ENCODE measurements around the gene ZBTB4.

ZBTB4 gene

GRCh38 chr17:7410634-7411426 is 68.6 kb downstream of the ZBTB4 start:
- DNase-seq = no peak
- no peak overlapping the region for H2BK120ac ChIP-seq (ENCODE audit: low read depth, low read length)
- no peak overlapping the region for H4K91ac ChIP-seq (ENCODE audit: low read length)
- H3K4ac ChIP-seq (ENCODE audit: low read depth in 1 of 2, low read length in 2 of 2) = no peak overlapping the region
- H3K9me3 ChIP-seq (ENCODE audit: control insufficient read depth, low read length) = no peaks in the 10 kb centered on the region
- peaks cover 20% of the 10 kb centered on the region for H3K79me1 ChIP-seq (replicated peaks; ENCODE audit: low read length, poor library complexity, severe bottlenecking)
- no peak overlapping the region for H3K9ac ChIP-seq (ENCODE audit: low read length)
- no peak overlapping the region for H3K27ac ChIP-seq (ENCODE audit: low read length, poor library complexity, severe bottlenecking)
- no peaks in the 10 kb centered on the region for H3K27me3 ChIP-seq (ENCODE audit: control insufficient read depth in 1 of 2, insufficient read depth in 1 of 2, low read length in 2 of 2)
- no peak overlapping the region for H4K8ac ChIP-seq (ENCODE audit: low read length)
- H2BK5ac ChIP-seq (ENCODE audit: low read depth, low read length, poor library complexity, severe bottlenecking) = no peak overlapping the region
- H2BK15ac ChIP-seq (ENCODE audit: low read depth, poor library complexity, severe bottlenecking) = no peak overlapping the region
- WGBS = 96% methylated on average over 22 of the region's 25 CpGs
- no peak overlapping the region for H3K4me2 ChIP-seq (ENCODE audit: low read length, poor library complexity, severe bottlenecking)
- peaks cover 15% of the 10 kb centered on the region for H3K4me1 ChIP-seq (ENCODE audit: control insufficient read depth, insufficient read depth, low read depth, low read length)
- H3K18ac ChIP-seq (ENCODE audit: low read depth in 1 of 2, low read length in 2 of 2) = no peak overlapping the region
- H2AFZ ChIP-seq (ENCODE audit: low read depth, low read length) = no peak overlapping the region
- H2BK12ac ChIP-seq (ENCODE audit: low read length in 2 of 2) = no peak overlapping the region
- H2AK5ac ChIP-seq (ENCODE audit: low read length, severe bottlenecking) = no peak overlapping the region
- no peak overlapping the region for H3K4me3 ChIP-seq (ENCODE audit: insufficient read depth in 1 of 2, low read depth in 1 of 2, low read length in 2 of 2)
- H3K36me3 ChIP-seq (ENCODE audit: control insufficient read depth in 1 of 2, insufficient read depth in 2 of 2, low read depth in 1 of 2, low read length in 2 of 2) = peaks cover 40 to 57% of the 10 kb centered on the region in 2 experiments
- no peak overlapping the region for H3K23ac ChIP-seq (ENCODE audit: low read length in 2 of 2)
- no peak overlapping the region for H3K14ac ChIP-seq (ENCODE audit: low read length in 2 of 2)

- Histone ChIP-seq H3K23ac (ENCODE audit: low read length in 2 of 2) (no peak overlapping the region), H2BK120ac (ENCODE audit: low read depth, low read length) (no peak overlapping the region), H3K14ac (ENCODE audit: low read length in 2 of 2) (no peak overlapping the region), H3K4me1 (ENCODE audit: control insufficient read depth, insufficient read depth, low read depth, low read length) (peaks cover 18% of the 10 kb centered on the region), H3K4ac (ENCODE audit: low read depth in 1 of 2, low read length in 2 of 2) (no peak overlapping the region), H3K18ac (ENCODE audit: low read depth in 1 of 2, low read length in 2 of 2) (no peak overlapping the region), H2BK15ac (ENCODE audit: low read depth, poor library complexity, severe bottlenecking) (no peak overlapping the region), H3K4me2 (ENCODE audit: low read length, poor library complexity, severe bottlenecking) (no peak overlapping the region), H4K91ac (ENCODE audit: low read length) (no peak overlapping the region), H3K79me1 (replicated peaks; ENCODE audit: low read length, poor library complexity, severe bottlenecking) (peaks cover 23% of the 10 kb centered on the region), H2BK5ac (ENCODE audit: low read depth, low read length, poor library complexity, severe bottlenecking) (no peak overlapping the region), H3K27me3 (ENCODE audit: control insufficient read depth in 1 of 2, insufficient read depth in 1 of 2, low read length in 2 of 2) (no peaks in the 10 kb centered on the region), H3K36me3 (ENCODE audit: control insufficient read depth in 1 of 2, insufficient read depth in 2 of 2, low read depth in 1 of 2, low read length in 2 of 2) (peaks cover 29 to 46% of the 10 kb centered on the region in 2 experiments), H2AFZ (ENCODE audit: low read depth, low read length) (no peak overlapping the region), H2AK5ac (ENCODE audit: low read length, severe bottlenecking) (no peak overlapping the region), H3K4me3 (ENCODE audit: insufficient read depth in 1 of 2, low read depth in 1 of 2, low read length in 2 of 2) (no peak overlapping the region), H4K8ac (ENCODE audit: low read length) (no peak overlapping the region), H3K9me3 (ENCODE audit: control insufficient read depth, low read length) (no peaks in the 10 kb centered on the region), H3K27ac (ENCODE audit: low read length, poor library complexity, severe bottlenecking) (no peak overlapping the region), H3K9ac (ENCODE audit: low read length) (no peak overlapping the region), H2BK12ac (ENCODE audit: low read length in 2 of 2) (no peak overlapping the region)
- WGBS = 95% methylated on average over 6 of the region's 6 CpGs
- DNase-seq = no peak
Observed at GRCh38 chr17:7409716-7410115, 69.7 kb downstream of the ZBTB4 start.
